ENCODE measurements around the gene GTF2IRD2.
"Not testable (repeated sequence)": the region's sequence is repeated elsewhere in the genome, so short reads cannot be mapped to it uniquely, and the experiment has no call there.

GTF2IRD2 gene

DNA sequence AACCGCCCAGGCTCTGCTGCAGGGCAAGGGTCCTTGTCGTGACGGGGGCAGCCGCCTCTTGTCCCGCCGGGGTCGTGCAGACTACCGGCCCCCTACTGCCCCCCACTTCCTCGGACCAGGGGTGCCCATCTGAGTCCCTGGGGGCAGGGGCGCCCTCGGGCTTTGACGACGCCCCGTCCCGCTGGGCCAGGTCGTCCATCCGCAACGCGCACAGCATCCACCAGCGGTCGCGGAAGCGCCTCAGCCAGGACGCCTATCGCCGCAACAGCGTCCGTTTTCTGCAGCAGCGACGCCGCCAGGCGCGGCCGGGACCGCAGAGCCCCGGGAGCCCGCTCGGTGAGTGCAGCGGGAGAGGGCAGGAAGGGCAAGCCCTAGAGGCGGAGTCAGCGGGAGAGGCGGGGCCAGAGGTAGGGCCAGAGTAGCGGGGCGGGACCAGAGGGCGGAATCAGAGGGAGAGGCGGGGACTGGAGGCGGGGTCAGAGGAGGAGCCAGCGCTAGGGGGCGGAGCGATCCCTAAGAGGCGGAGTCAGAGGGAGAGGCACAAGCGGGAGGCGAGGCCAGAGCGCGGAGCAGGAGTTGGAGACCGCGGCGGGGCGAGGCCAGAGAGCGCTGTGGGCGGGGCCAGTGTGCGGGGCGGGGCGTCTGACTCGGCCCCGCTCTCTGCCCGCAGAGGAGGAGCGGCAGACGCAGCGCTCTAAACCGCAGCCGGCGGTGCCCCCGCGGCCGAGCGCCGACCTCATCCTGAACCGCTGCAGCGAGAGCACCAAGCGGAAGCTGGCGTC is 62.8 kb downstream of the GTF2IRD2 start:
- in situ Hi-C loops (cut with HindIII; ENCODE audit: low sequenced_read_pairs) = not testable (repeated sequence)

DNA sequence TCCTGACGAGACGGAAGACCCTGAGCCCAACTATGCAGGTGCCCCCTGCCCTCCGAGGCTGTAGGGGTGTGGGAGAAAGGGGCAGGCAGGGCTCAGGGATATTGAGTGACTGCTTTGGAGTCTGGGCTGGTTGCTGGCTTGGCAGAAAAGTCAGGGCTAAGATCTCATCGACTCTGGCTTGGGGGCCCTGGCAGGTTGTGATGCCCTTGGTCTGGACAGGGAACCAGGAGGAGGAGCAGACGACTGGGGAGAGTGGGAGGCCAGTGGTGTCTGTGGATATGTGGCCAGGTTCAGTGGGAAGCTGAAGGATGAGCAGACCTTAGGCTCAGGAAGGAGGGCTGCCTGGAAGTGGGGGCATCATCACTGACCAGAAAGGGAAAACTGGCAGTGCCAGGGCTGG is 67.8 kb downstream of the GTF2IRD2 start:
- in situ Hi-C loops (cut with HindIII; ENCODE audit: low sequenced_read_pairs) = not testable (repeated sequence)

DNA sequence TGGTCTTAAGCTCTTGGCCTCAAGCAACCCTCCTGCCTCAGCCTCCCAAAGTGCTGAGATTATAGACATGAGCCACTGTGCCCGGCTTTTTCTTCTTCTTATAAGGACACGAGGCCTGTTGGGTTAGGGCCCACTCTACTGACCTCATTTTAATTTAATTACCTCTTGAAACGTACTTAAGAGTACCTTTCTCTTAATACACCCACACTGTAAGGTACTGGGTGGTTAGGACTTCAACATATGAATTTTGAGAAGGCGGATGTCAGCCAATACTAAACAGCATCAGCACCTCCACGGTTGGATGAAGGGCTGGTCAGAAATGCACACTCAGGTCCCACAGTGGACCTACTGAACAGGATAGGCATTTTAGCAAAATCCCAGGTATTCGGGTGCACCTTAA is 69.7 kb downstream of the GTF2IRD2 start:
- in situ Hi-C loops (cut with HindIII; ENCODE audit: low sequenced_read_pairs) = not testable (repeated sequence)

DNA sequence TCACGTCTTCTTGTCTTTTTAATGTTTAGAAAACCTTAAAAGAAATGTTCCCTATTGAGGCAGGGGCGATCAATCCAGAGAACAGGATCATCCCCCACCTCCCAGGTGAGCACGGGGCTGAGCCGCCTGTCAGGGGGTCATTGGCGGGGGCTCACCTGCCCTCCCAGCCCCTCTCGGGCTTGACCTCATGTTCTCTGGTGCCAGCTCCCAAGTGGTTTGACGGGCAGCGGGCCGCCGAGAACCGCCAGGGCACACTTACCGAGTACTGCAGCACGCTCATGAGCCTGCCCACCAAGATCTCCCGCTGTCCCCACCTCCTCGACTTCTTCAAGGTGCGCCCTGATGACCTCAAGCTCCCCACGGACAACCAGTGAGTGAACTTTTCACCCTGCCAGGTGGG is 72.4 kb downstream of the GTF2IRD2 start:
- in situ Hi-C loops (cut with HindIII; ENCODE audit: low sequenced_read_pairs) = not testable (repeated sequence)

DNA sequence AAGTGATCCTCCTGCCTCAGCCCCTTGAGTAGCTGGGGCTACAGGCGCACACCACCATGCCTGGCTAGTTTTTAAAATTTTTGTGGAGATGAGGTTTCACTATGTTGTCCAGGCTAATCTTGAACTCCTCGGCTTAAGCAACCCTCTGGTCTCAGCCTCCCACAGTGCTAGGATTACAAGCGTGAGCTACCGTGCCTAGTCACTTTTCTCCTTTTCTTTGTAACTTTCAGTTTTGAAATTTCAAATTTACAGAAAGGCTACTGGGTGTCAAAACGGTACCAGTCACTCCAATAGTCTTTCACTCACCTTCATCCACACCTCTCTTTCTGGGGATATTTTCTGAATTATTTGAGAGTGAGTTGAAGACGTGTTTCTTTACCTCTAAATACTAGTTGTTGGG is 76.3 kb downstream of the GTF2IRD2 start:
- in situ Hi-C loops (cut with HindIII; ENCODE audit: low sequenced_read_pairs) = not testable (repeated sequence)

DNA sequence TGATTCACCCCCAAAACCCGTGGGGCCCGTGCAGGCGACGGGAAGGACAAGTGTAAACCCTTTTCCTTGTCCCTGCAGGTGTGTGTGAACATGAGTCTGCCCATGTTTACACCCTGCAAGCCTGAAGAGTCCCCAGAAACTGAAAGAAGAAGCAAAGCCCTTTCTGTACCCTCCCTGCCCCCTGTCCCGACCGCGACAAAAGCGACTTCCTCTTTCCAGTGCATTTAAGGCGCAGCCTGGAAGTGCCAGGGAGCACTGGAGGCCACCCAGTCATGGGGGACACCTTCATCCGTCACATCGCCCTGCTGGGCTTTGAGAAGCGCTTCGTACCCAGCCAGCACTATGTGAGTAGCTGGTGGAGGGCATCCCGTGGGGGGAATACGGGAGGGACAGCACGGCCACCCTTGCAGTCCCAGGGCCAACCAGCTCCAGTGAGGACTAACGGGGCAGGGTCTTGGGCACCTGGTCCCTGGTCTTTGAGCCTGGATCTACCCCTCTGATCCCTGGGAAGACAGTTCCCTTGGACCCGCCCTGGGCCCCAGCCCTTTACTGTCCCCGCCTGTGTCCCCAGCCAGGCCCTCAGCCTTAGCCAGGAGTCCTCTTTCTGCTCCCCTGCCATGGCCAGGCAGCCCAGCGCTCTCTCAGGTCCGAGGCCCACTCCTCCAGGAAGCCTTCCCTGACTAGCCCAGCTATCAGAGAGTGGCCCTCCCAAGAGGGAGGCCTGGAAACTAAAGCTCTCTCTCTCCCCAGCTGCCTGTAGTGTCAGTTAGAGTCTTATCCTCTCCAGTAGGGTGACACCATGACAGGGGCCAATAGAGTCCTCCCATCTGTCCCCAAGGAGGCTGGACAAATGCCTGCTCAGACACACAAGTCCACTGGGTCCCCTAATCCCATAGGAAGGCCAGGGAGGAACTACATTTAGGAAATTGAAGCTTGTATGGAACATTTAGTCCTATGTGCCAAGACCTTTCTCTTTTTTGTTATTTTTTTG is 77.3 kb downstream of the GTF2IRD2 start, which contains the start of gene NCF1:
TSS of gene NCF1 (plus strand) at position 252 of the 991 bp plus-strand sequence. CDS start at position 273, 21 bp downstream.
- in situ Hi-C loops (cut with HindIII; ENCODE audit: low sequenced_read_pairs) = not testable (repeated sequence)

DNA sequence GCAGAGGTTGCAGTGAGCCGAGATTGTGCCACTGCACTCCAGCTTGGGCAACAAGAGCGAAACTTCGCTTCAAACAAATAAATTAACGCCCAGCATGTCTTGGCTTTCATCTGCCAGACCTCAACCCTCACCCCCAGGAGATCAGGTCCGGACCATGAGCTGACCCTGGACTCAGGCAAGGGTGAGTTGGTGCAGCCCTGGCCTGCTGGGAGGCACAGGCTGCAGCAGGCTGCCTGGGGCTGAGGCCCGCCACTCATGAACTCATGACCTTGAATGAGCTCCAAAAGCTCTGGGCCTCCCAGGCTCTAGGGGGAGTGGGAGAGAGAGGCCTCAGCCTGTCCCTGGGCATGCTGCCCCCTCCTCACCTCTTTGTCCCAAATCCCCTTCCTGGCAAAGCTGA is 79.3 kb downstream of the GTF2IRD2 start:
- in situ Hi-C loops (cut with HindIII; ENCODE audit: low sequenced_read_pairs) = not testable (repeated sequence)

DNA sequence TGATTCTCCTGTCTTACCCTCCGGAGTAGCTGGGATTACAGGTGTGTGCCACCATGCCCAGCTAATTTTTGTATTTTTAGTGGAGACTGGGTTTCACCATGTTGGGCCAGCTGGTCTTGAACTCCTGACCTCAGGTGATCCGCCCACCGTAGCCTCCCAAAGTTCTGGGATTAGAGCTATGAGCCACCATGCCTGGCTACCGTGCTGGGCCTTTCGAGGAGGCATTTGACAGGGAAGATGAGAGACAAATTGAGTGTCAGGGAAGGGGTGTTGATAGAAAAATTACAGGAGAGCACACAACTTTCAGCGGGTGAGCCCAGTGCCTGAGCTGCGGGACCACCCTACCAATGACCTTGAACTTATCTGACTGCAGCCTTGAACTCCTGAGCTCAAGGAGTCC is 81.3 kb downstream of the GTF2IRD2 start:
- in situ Hi-C loops (cut with HindIII; ENCODE audit: low sequenced_read_pairs) = not testable (repeated sequence)

DNA sequence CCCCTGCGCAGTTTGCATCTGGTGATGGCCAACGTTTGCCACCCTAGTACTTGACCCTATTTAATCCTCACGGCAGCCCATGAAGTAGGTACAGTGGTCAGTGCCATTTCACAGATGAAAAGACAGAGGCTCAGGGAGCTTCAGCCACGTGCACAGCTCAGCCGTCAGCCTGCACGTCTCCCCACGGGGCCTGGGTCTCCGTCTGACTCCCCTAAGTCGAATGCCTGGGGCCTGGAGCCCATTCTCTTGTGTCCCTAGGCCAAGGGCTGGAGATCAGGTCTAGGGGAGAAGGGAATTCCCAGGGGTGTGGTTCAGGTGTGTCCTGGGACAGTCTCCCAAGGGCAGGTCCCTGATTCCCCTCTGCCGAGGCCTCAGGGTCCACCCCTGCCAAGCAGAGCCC is 84.4 kb downstream of the GTF2IRD2 start:
- in situ Hi-C loops (cut with HindIII; ENCODE audit: low sequenced_read_pairs) = not testable (repeated sequence)

DNA sequence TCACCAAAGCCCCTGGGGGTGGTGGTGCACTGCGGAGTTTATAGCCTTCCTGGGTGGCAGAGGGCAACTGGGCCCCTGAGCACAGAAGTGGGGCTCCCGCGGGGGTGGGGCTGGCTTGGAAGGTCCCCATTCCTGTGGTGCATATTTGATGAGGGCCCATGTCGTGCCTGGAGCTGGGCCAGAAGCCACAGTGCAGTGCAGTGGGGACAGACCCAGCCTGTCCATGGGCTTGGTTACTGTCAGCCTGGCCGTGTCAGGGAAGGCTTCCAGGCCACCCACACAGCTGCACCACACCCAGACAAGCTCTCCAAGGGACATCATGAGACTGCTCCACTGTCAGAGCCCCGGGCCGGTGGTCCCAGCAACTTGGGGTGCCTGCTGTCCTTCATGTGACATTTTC is 84.9 kb downstream of the GTF2IRD2 start:
- in situ Hi-C loops (cut with HindIII; ENCODE audit: low sequenced_read_pairs) = not testable (repeated sequence)

DNA sequence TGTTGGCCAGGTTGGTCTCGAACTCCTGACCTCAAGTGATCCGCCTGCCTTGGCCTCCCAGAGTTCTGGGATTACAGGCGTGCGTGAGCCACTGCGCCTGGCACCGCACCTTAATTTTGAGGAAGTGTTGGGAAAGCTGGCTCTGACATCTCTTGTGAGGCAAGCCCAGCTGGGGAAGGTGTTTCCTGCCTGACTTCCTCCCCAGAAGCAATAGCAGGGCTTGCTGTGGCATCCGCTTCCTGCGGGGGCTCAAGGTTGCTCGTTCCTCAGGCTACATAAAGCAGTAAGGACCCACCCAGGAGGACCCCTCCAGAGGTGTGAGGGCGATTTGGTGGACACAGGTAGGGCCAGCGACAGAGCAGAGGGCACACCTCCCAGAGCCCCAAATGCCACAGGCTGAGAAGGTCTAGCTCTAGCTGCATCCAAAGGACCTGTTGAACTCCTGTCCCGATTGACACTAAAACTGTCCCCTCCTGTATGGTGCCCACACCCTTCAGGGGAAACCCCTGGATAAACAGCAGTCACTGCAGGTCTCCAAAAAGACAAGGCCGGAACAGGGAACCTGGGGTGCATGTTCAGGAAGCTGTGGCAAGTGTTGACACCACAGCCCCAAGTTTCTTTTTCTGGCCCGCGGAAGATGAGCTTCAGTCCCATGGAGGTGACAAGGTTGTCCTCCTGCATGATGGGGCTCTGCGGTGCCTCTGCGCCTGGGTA is 86.0 kb downstream of the GTF2IRD2 start:
- in situ Hi-C loops (cut with HindIII; ENCODE audit: low sequenced_read_pairs) = not testable (repeated sequence)

DNA sequence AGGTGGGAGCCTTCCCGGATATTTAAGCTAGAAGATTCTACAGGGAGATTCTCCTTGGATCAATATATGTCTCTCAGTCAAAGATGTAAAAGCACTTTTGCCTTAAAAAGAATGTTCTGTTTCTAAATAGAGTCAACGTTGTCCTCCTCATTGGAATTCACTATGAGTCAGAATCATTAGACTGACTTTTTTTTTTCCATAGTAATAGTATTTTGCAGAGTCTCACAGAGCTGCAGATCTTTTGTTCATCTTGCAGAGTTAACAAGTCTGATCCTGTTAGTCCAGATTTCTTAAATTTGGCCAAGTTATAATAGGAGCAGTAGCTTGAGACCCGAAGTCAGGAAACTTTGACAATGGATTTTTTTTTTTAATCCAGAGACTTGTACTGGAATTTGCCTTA is 92.4 kb downstream of the GTF2IRD2 start:
- in situ Hi-C loops (cut with HindIII; ENCODE audit: low sequenced_read_pairs) = not testable (repeated sequence)

DNA sequence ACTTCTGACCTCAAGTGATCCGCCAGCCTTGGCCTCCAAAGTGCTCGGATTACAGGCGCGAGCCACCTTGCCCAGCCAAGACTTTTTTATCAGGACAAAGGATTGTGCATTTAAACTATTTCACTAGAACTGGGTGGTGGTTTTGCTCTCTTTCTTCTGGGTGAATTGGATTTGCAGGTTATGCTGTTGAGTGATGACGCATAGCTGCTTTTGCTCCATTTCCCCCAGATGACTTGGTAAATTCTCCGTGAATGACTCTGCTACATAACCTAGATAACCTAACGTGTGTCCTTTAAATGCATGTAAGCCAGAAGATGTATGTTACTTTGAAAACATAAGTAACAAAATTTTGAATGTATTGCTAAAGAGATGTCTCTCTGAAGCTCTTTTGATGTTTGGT is 93.1 kb downstream of the GTF2IRD2 start:
- in situ Hi-C loops (cut with HindIII; ENCODE audit: low sequenced_read_pairs) = not testable (repeated sequence)

DNA sequence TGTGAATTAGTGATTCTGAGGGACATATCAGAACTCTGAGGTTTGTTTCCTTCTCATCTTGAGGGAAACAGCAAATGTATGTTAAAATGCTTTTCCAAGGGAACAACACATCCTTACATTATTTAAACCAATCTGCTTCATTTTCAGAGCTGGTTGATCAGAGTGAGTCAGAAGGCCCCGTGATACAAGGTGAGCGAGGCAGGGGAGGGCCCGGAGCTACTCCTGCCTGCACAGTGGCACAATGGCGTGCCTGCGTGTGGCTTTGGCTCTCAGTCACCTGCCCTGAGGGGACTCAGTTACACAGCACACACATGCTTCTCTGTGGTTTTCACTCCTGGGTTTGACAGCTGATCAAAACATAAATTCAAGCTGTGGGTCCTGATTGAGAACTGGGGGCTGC is 94.7 kb downstream of the GTF2IRD2 start:
- in situ Hi-C loops (cut with HindIII; ENCODE audit: low sequenced_read_pairs) = not testable (repeated sequence)

DNA sequence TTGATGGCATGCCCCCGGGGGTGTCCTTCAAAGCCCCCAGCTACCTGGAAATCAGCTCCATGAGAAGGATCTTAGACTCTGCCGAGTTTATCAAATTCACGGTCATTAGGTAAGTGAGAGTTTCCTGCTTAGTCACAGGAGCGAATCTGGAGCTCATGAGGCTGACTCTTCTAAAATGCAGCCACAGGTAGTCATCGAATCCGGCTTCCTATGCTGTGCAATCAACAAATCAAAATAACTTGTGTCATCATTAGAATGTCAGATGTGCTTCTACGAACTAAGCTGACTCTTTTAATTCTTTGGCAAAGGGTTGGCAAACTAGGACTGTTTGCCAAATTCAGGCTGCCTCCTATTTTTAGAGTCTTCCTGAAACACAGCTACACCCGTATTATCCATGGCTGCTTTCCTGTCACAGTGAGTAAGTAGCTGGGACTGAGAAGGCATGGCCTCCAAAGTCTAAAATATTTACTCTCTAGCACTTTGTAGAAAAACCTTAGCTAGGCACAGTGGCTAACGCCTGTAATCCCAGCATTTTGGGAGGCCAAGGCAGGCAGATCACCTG is 97.4 kb downstream of the GTF2IRD2 start:
- in situ Hi-C loops (cut with HindIII; ENCODE audit: low sequenced_read_pairs) = not testable (repeated sequence)

All from DLD1 (cell line).